Measurements from ENCODE around the gene PIGBOS1. TPM values are rescaled to one million over a fixed set of nuclear protein-coding genes. Genes with fewer than 3 reads are reported as not detected.
A peak's percentile ranks its signal among the peaks of the same experiment; 100 is the strongest.
"Not testable (repeated sequence)": the region's sequence is repeated elsewhere in the genome, so short reads cannot be mapped to it uniquely, and the experiment has no call there.

PIGBOS1 gene
- total RNA-seq, 1 experiment from 2014 or later, result 18.2 TPM

DNA sequence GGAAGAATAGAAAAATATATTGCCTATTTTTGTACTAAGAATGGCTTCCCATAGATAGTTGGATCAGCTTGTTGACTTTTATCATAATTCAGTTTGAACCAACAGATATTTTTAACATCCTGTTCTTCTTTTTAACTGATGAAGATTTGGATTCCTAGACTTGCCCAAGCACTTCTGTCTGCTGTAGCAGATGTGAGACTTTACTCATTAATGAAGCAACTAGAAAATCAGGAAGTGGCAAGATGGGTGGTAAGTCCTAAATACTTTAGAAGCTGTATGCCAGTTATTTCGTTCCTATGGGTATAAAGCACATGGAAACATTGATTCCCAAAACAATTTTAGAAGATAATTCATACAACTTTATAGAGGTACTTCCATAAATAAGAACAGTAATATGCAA lies 8.5 kb upstream of the PIGBOS1 start:
- no peak overlapping the region for H2AFZ ChIP-seq (ENCODE audit: low read length)
- peaks cover 13% of the 10 kb centered on the region for H3K36me3 ChIP-seq (ENCODE audit: insufficient read depth, low read length)
- H3K4me1 ChIP-seq (ENCODE audit: low read length), result peaks cover 22% of the 10 kb centered on the region
- no peak overlapping the region for H3K9ac ChIP-seq (ENCODE audit: low read length)
- H4K20me1 ChIP-seq (ENCODE audit: insufficient read depth, low read depth, low read length), result no peaks in the 10 kb centered on the region
- no peaks in the 10 kb centered on the region for H3K9me2 ChIP-seq (replicated peaks; ENCODE audit: insufficient read depth, low read length)
- H3K27ac ChIP-seq (ENCODE audit: low read length), result peak overlapping the region; percentile 55; the same call in 1 of the 2 replicates
- peak; percentile 50 for DNase-seq
- peaks cover 33% of the 10 kb centered on the region for H3K79me2 ChIP-seq (ENCODE audit: low read length)
- no peak overlapping the region for H3K4me3 ChIP-seq (ENCODE audit: low read length)
- no peak overlapping the region for H3K4me2 ChIP-seq (ENCODE audit: low read depth, low read length, poor library complexity, severe bottlenecking)
- no peaks in the 10 kb centered on the region for H3K9me3 ChIP-seq (ENCODE audit: low read length)
- H3K27me3 ChIP-seq (ENCODE audit: low read length), result no peaks in the 10 kb centered on the region

DNA sequence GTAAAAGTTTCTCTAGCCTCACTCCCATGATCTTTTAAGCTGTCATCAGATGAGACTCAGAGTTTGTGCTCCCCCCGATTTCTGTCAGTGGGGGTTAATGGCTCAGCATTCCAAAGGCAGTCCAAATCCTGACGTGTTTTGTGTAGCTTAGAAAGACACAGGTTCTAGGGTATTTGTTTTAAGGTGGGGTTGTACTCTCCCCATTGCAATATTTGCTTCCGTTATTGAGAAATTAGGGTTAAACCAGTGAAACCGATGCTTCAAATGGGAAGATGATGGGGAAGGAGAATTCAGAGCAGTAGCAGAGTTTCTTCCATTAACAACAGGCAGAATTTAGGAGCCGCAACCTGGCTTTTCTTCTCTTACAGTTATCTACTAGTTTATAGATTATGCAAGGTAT lies 3.5 kb upstream of the PIGBOS1 start:
- no peak overlapping the region for H3K9ac ChIP-seq (ENCODE audit: low read length)
- H4K20me1 ChIP-seq (ENCODE audit: insufficient read depth, low read depth, low read length), result no peaks in the 10 kb centered on the region
- DNase-seq, result no peak
- peaks cover 49% of the 10 kb centered on the region for H3K4me1 ChIP-seq (ENCODE audit: low read length)
- no peaks in the 10 kb centered on the region for H3K9me2 ChIP-seq (replicated peaks; ENCODE audit: insufficient read depth, low read length)
- peaks cover 4% of the 10 kb centered on the region; the same call in 1 of the 2 replicates for H3K36me3 ChIP-seq (ENCODE audit: insufficient read depth, low read length)
- peaks cover 73% of the 10 kb centered on the region for H3K79me2 ChIP-seq (ENCODE audit: low read length)
- no peak overlapping the region for H3K4me2 ChIP-seq (ENCODE audit: low read depth, low read length, poor library complexity, severe bottlenecking)
- H3K4me3 ChIP-seq (ENCODE audit: low read length), result no peak overlapping the region
- H2AFZ ChIP-seq (ENCODE audit: low read length), result no peak overlapping the region
- no peaks in the 10 kb centered on the region for H3K27me3 ChIP-seq (ENCODE audit: low read length)
- no peak overlapping the region for H3K27ac ChIP-seq (ENCODE audit: low read length)
- no peaks in the 10 kb centered on the region for H3K9me3 ChIP-seq (ENCODE audit: low read length)

DNA sequence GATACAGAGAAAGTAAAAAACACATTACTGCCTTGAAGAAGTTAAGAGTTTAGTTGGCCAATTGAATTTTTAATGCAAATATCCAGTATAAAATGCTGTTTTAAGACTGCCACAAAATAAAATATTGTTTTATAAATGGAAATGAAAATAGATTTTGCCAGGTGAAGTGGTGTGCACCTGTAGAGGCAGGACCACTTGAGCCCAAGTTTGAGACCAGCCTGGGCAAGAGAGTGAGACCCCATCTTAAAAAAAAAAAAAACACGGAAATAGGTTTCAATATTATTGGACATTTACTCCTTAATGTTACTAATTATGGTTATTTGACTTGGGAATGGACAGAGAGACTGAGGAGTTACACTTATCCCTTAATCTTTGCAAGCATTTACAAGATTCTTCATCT lies 2.0 kb upstream of the PIGBOS1 start:
- no peak overlapping the region for H3K9ac ChIP-seq (ENCODE audit: low read length)
- no peaks in the 10 kb centered on the region for H3K27me3 ChIP-seq (ENCODE audit: low read length)
- H3K36me3 ChIP-seq (ENCODE audit: insufficient read depth, low read length), result peaks cover 9% of the 10 kb centered on the region; the same call in 1 of the 2 replicates
- H3K79me2 ChIP-seq (ENCODE audit: low read length), result peaks cover 86% of the 10 kb centered on the region
- H3K27ac ChIP-seq (ENCODE audit: low read length), result peak overlapping the region; percentile 83
- no peak for DNase-seq
- peak overlapping the region; percentile 96 for H3K4me2 ChIP-seq (ENCODE audit: low read depth, low read length, poor library complexity, severe bottlenecking)
- peaks cover 56% of the 10 kb centered on the region for H3K4me1 ChIP-seq (ENCODE audit: low read length)
- no peaks in the 10 kb centered on the region for H4K20me1 ChIP-seq (ENCODE audit: insufficient read depth, low read depth, low read length)
- no peaks in the 10 kb centered on the region for H3K9me2 ChIP-seq (replicated peaks; ENCODE audit: insufficient read depth, low read length)
- H3K4me3 ChIP-seq (ENCODE audit: low read length), result peak overlapping the region; percentile 94
- no peaks in the 10 kb centered on the region for H3K9me3 ChIP-seq (ENCODE audit: low read length)
- H2AFZ ChIP-seq (ENCODE audit: low read length), result no peak overlapping the region

DNA sequence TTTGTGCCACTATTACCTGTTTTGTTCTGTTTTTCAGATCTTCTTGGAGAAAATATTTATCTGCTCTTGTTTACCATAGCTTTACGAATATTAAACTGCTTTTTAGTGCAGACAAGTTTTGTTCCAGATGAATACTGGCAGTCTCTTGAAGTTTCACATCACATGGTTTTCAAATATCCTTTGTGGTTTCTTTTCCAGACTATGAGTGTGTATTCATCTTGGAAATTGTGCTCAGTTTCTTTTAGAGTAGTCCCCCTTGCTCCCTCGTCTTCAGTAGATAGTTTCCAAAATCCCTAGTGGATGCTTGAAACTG lies 1.3 kb upstream of the PIGBOS1 start:
- Histone ChIP-seq H3K27ac (ENCODE audit: low read length) (peak overlapping the region; percentile 83), H3K9ac (ENCODE audit: low read length) (peak overlapping the region; percentile 95)

DNA sequence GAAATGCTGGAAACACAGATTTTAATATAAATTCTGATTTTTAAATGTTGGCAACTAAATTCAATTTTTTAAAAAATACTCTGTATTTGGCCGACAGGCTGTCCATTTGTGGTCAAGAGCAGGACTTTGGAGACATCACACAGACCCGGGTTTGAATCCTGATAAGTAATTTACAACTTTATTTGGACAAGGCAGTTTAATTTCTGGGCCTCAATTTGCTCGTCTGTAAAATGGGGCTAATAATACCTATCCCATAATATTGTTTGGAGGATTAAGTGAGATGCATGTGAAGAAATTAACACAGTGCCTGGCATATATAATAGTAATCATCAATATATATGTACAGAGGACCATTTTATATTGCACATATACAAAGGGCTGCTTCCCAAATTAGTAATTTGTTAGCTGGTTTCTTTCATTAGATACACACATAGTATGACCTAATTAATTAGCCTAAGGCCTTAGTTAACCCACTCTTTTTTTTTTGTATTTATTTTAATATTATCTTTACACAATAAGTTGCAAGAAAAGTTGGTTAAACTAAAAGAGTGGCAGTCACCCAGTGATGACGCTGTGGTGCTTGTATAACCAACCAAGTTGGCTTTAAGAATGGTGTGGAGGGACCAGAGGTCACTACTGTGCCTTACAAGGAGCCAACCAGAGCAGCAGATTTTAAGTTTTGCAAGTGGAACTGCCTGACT lies 764 bp upstream of the PIGBOS1 start:
- Histone ChIP-seq H3K4me2 (ENCODE audit: low read depth, low read length, poor library complexity, severe bottlenecking) (peak overlapping the region; percentile 96), H3K9me3 (ENCODE audit: low read length) (no peaks in the 10 kb centered on the region), H3K79me2 (ENCODE audit: low read length) (peaks cover 90% of the 10 kb centered on the region), H4K20me1 (ENCODE audit: insufficient read depth, low read depth, low read length) (no peaks in the 10 kb centered on the region), H3K27ac (ENCODE audit: low read length) (peak overlapping the region; percentile 83), H3K4me1 (ENCODE audit: low read length) (peaks cover 47% of the 10 kb centered on the region), H2AFZ (ENCODE audit: low read length) (no peak overlapping the region), H3K4me3 (ENCODE audit: low read length) (peak overlapping the region; percentile 94), H3K27me3 (ENCODE audit: low read length) (no peaks in the 10 kb centered on the region), H3K36me3 (ENCODE audit: insufficient read depth, low read length) (peaks cover 9% of the 10 kb centered on the region; the same call in 1 of the 2 replicates), H3K9me2 (replicated peaks; ENCODE audit: insufficient read depth, low read length) (no peaks in the 10 kb centered on the region), H3K9ac (ENCODE audit: low read length) (peak overlapping the region; percentile 95)
- DNase-seq, result peak; percentile 79

More for the DNA sequence above, 1.3 kb upstream of the PIGBOS1 start:
- Histone ChIP-seq H2AFZ (ENCODE audit: low read length) (no peak overlapping the region), H3K79me2 (ENCODE audit: low read length) (peaks cover 90% of the 10 kb centered on the region), H3K9me2 (replicated peaks; ENCODE audit: insufficient read depth, low read length) (no peaks in the 10 kb centered on the region), H3K9me3 (ENCODE audit: low read length) (no peaks in the 10 kb centered on the region), H3K4me2 (ENCODE audit: low read depth, low read length, poor library complexity, severe bottlenecking) (peak overlapping the region; percentile 96), H3K36me3 (ENCODE audit: insufficient read depth, low read length) (peaks cover 9% of the 10 kb centered on the region; the same call in 1 of the 2 replicates), H3K4me3 (ENCODE audit: low read length) (peak overlapping the region; percentile 94), H3K4me1 (ENCODE audit: low read length) (peaks cover 51% of the 10 kb centered on the region), H4K20me1 (ENCODE audit: insufficient read depth, low read depth, low read length) (no peaks in the 10 kb centered on the region), H3K27me3 (ENCODE audit: low read length) (no peaks in the 10 kb centered on the region)
- no peak for DNase-seq

DNA sequence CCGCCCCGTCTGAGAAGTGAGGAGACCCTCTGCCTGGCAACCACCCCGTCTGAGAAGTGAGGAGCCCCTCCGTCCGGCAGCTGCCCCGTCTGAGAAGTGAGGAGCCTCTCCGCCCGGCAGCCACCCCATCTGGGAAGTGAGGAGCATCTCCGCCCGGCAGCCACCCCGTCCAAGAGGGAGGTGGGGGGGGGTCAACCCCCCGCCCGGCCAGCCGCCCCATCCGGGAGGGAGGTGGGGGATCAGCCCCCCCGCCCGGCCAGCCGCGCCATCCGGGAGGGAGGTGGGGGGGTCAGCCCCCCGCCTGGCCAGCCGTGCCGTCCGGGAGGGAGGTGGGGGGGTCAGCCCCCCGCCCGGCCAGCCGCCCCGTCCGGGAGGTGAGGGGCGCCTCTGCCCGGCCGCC lies 16.1 kb downstream of the PIGBOS1 start:
- H3K4me3 ChIP-seq (ENCODE audit: low read length); H3K9me2 ChIP-seq (replicated peaks; ENCODE audit: insufficient read depth, low read length); H3K9ac ChIP-seq (ENCODE audit: low read length); H3K9me3 ChIP-seq (ENCODE audit: low read length); H4K20me1 ChIP-seq (ENCODE audit: insufficient read depth, low read depth, low read length); H3K36me3 ChIP-seq (ENCODE audit: insufficient read depth, low read length); H3K79me2 ChIP-seq (ENCODE audit: low read length); H3K4me1 ChIP-seq (ENCODE audit: low read length); H3K27ac ChIP-seq (ENCODE audit: low read length); H3K27me3 ChIP-seq (ENCODE audit: low read length); H2AFZ ChIP-seq (ENCODE audit: low read length); DNase-seq; H3K4me2 ChIP-seq (ENCODE audit: low read depth, low read length, poor library complexity, severe bottlenecking): not testable (repeated sequence)

DNA sequence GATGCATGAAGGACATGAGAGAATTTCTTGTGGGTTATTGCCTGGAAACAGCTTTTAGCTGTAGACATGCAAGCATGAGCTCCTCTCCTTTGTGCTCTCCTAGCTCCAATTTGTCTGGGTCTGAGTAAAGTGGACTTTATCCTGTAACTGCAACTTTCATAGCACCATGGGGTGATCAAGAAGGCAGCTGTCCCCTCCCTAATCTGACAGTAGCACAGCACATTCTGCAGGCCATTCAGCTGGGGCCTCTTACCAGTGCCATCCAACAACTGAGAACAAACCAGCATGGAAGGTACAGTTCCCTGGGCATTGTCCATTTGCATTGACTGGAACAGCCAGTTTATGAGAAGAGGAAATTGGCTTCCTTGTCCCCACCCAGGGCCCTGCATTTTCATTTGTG lies 21.6 kb downstream of the PIGBOS1 start:
- Histone ChIP-seq H2AFZ (ENCODE audit: low read length) (no peak overlapping the region), H3K27me3 (ENCODE audit: low read length) (no peaks in the 10 kb centered on the region), H3K4me2 (ENCODE audit: low read depth, low read length, poor library complexity, severe bottlenecking) (no peak overlapping the region), H3K9me3 (ENCODE audit: low read length) (no peaks in the 10 kb centered on the region), H3K4me3 (ENCODE audit: low read length) (no peak overlapping the region), H3K27ac (ENCODE audit: low read length) (no peak overlapping the region), H4K20me1 (ENCODE audit: insufficient read depth, low read depth, low read length) (no peaks in the 10 kb centered on the region), H3K36me3 (ENCODE audit: insufficient read depth, low read length) (no peaks in the 10 kb centered on the region), H3K4me1 (ENCODE audit: low read length) (no peaks in the 10 kb centered on the region), H3K79me2 (ENCODE audit: low read length) (no peaks in the 10 kb centered on the region), H3K9me2 (replicated peaks; ENCODE audit: insufficient read depth, low read length) (no peaks in the 10 kb centered on the region), H3K9ac (ENCODE audit: low read length) (no peak overlapping the region)
- no peak for DNase-seq

DNA sequence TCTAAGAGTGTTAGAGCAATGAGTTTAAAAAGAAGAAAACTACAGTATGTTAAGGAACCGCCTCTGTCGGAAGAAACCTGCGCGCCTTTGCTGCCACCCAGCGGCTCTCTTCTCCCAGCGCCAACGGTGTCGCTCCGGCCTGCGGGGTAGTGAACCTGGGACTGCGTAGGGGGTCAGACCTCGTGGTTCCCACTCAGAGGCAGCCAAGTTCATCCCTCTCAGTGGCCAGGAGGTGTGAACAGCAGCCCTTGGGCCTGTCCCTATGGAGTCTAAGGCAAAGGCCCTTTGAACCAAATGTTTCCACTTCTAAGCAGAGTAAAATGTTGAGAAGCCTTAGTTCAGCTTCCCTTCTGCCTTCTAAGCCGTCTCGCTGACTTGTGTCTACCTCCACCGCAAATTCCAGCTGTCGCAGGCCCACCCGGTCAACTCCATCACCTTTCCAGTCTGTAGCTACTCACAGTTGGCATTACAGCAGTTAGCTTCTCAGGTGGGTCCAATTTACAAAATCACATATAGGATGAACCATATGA lies 28.3 kb downstream of the PIGBOS1 start:
- H2AFZ ChIP-seq (ENCODE audit: low read length), result peak overlapping the region; percentile 98
- peak; percentile 92 for DNase-seq

More for the DNA sequence above, 28.3 kb downstream of the PIGBOS1 start:
- peaks cover 18% of the 10 kb centered on the region for H3K4me1 ChIP-seq (ENCODE audit: low read length)
- H3K9me3 ChIP-seq (ENCODE audit: low read length), result no peaks in the 10 kb centered on the region
- H3K4me2 ChIP-seq (ENCODE audit: low read depth, low read length, poor library complexity, severe bottlenecking), result peak overlapping the region; percentile 99
- peak overlapping the region; percentile 79 for H3K9ac ChIP-seq (ENCODE audit: low read length)
- H3K79me2 ChIP-seq (ENCODE audit: low read length), result no peaks in the 10 kb centered on the region
- no peaks in the 10 kb centered on the region for H3K36me3 ChIP-seq (ENCODE audit: insufficient read depth, low read length)
- H3K27ac ChIP-seq (ENCODE audit: low read length), result no peak overlapping the region
- no peaks in the 10 kb centered on the region; the same call in 1 of the 2 replicates for H3K27me3 ChIP-seq (ENCODE audit: low read length)
- H4K20me1 ChIP-seq (ENCODE audit: insufficient read depth, low read depth, low read length), result no peaks in the 10 kb centered on the region
- H3K4me3 ChIP-seq (ENCODE audit: low read length), result peak overlapping the region; percentile 85
- H3K9me2 ChIP-seq (replicated peaks; ENCODE audit: insufficient read depth, low read length), result no peaks in the 10 kb centered on the region

Data from Karpas-422 (cell line).